ENCODE results near the gene DAB2.

- TF ChIP-seq MAX (IDR thresholded peaks at IDR 0.05), result no peak
- TF ChIP-seq CTCF (IDR thresholded peaks at IDR 0.05 in 2 of 3, conservative IDR thresholded peaks at IDR 0.05 in 1 of 3; ENCODE audit: borderline replicate concordance in 1 of 3, insufficient read depth in 1 of 3, low read depth in 2 of 3, low read length in 2 of 3), result no peak
Measured at GRCh38 chr5:39352951-39353350, 71.8 kb downstream of the DAB2 start.

All from HCT116 (cell line).